CD4-positive, alpha-beta T cell (primary cell): Measurements from ENCODE around the gene CACNA1G. TPM values are rescaled to one million over a fixed set of nuclear protein-coding genes. Genes with fewer than 3 reads are reported as not detected.

Experiments used
- ATAC-seq: fragments of 200-7000 bp; cut with Tn5 transposase; one replicate; pipeline ENCODE4 v1.10.0; 2022; ENCODE audit warnings: mild to moderate bottlenecking; ENCODE audit not compliant: poor library complexity
- CTCF ChIA-PET: fragments of 350-600 bp; sonication (Branson Sonifier 250); formaldehyde crosslinking; loops from one replicate; lab custom pipeline; 2021; ENCODE audit warnings: antibody characterized with exemption, inconsistent platforms; lab: Charles Lee
- POLR2A ChIA-PET: fragments of 350-600 bp; sonication (Branson Sonifier 250); formaldehyde crosslinking; loops from one replicate; lab custom pipeline; 2021; ENCODE audit warnings: antibody characterized with exemption, inconsistent platforms; lab: Charles Lee
- DNase-seq, 14 experiments: peaks; one replicate each; pipeline ENCODE4 v3.0.0-alpha.2; 2013 to 2020; ENCODE audit warnings: mixed read lengths in 2 of 14
- H3K27ac ChIP-seq, 2 donors: one replicate each; pipeline versions ENCODE4 v1.5.1 to v1.7.0; 2013; ENCODE audit warnings: low read length in 2 of 2, low read depth in 1 of 2, mild to moderate bottlenecking in 1 of 2
- H3K27me3 ChIP-seq, 2 experiments: 1 replicate in 1 of 2; 2 replicates in 1 of 2; pipeline versions ENCODE4 v1.6.1 to v1.7.0; 2013; ENCODE audit warnings: low read length in 2 of 2, control low read depth in 1 of 2, mild to moderate bottlenecking in 1 of 2, moderate library complexity in 1 of 2; ENCODE audit not compliant: insufficient read depth in 2 of 2, control insufficient read depth in 1 of 2
- H3K36me3 ChIP-seq: one replicate; pipeline ENCODE4 v1.6.1; 2013; ENCODE audit warnings: low read length, control low read depth; ENCODE audit not compliant: insufficient read depth
- H3K4me1 ChIP-seq: one replicate; pipeline ENCODE4 v1.6.1; 2013; ENCODE audit warnings: low read length, control low read depth; ENCODE audit not compliant: insufficient read depth
- H3K4me3 ChIP-seq: one replicate; pipeline ENCODE4 v1.5.1; 2013; ENCODE audit warnings: mild to moderate bottlenecking, low read length, moderate library complexity
- H3K9me3 ChIP-seq, 2 experiments: 1 replicate in 1 of 2; 2 replicates in 1 of 2; pipeline versions ENCODE4 v1.6.1 to v1.7.0; 2013; ENCODE audit warnings: low read length in 2 of 2, mild to moderate bottlenecking in 2 of 2, control low read depth in 1 of 2, moderate library complexity in 1 of 2; ENCODE audit not compliant: control insufficient read depth in 1 of 2, insufficient read depth in 1 of 2
- H3K27ac Mint-ChIP-seq: one replicate; pipeline ENCODE4 v1.8.0; 2020; ENCODE audit warnings: mixed read lengths
- H3K27me3 Mint-ChIP-seq: one replicate; pipeline ENCODE4 v1.8.0; 2021; ENCODE audit warnings: mixed read lengths
- H3K36me3 Mint-ChIP-seq: one replicate; pipeline ENCODE4 v1.8.0; 2021; ENCODE audit warnings: low read depth, mixed read lengths
- H3K4me1 Mint-ChIP-seq: one replicate; pipeline ENCODE4 v1.8.0; 2021; ENCODE audit warnings: low read depth, mixed read lengths
- H3K4me3 Mint-ChIP-seq: one replicate; pipeline ENCODE4 v1.8.0; 2020; ENCODE audit warnings: mild to moderate bottlenecking, mixed read lengths
- H3K9me3 Mint-ChIP-seq: one replicate; pipeline ENCODE4 v1.8.0; 2020; ENCODE audit warnings: mixed read lengths
- intact Hi-C, 2 experiments: fragments of 100-400 bp; cut with DNase I in 1 of 2; cut with micrococcal nuclease in 1 of 2; formaldehyde crosslinking; loops; one replicate each; pipeline versions ENCODE4 v1.15.1 to v1.9.0; 2023 to 2025; cut with DNase I, micrococcal nuclease
- total RNA-seq, 174 experiments: library from RNA in 2 of 174; stranded (reverse) in 2 of 174; gene quantifications; one replicate each; pipeline ENCODE4 v1.2.3 and lab custom pipeline; 2021 to 2026
- TF ChIP-seq, protein P1 (sequence below): fragments of 200-600 bp; IDR thresholded peaks from one replicate; pipeline ENCODE4 v1.8.0; 2022; ENCODE audit warnings: antibody characterized with exemption, mild to moderate bottlenecking

Gene CACNA1G
- total RNA-seq, 2 experiments from 2014 or later, result not detected

DNA sequence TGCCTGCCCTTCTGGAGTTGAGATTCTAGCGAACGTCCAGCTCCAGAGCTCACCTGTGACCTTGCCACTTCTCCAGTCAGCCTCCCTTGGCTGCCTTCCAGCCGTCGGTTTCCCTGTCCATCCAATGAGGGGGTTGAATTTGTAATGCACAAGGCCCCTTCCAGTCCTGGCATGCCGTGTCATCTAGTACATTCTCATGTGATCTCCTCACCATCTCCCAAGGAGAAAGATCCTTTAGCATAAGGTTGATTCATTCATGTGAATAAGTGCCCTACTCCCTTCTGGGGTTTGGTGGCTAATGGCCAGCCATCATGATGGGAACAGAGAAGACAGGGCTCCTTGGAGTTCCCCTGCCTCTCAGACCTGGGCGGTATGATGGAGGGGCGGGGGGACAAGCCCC lies 55.3 kb downstream of the CACNA1G start:
- intact Hi-C loops, result no loop called here
- ChIA-PET POLR2A (no interaction called here), CTCF (no interaction called here)
- Mint-ChIP-seq H3K27ac (no peak overlapping the region), H3K27me3 (no peaks in the 10 kb centered on the region), H3K9me3 (no peaks in the 10 kb centered on the region), H3K4me3 (no peak overlapping the region), H3K36me3 (no peaks in the 10 kb centered on the region), H3K4me1 (no peaks in the 10 kb centered on the region)
- Histone ChIP-seq H3K27me3 (peaks cover 0 to under 1% of the 10 kb centered on the region in 2 experiments), H3K36me3 (no peaks in the 10 kb centered on the region), H3K4me1 (no peaks in the 10 kb centered on the region), H3K9me3 (no peaks in the 10 kb centered on the region), H3K27ac (no peak overlapping the region), H3K4me3 (no peak overlapping the region)
- ATAC-seq, result no peak
- TF ChIP-seq, protein P1, sequence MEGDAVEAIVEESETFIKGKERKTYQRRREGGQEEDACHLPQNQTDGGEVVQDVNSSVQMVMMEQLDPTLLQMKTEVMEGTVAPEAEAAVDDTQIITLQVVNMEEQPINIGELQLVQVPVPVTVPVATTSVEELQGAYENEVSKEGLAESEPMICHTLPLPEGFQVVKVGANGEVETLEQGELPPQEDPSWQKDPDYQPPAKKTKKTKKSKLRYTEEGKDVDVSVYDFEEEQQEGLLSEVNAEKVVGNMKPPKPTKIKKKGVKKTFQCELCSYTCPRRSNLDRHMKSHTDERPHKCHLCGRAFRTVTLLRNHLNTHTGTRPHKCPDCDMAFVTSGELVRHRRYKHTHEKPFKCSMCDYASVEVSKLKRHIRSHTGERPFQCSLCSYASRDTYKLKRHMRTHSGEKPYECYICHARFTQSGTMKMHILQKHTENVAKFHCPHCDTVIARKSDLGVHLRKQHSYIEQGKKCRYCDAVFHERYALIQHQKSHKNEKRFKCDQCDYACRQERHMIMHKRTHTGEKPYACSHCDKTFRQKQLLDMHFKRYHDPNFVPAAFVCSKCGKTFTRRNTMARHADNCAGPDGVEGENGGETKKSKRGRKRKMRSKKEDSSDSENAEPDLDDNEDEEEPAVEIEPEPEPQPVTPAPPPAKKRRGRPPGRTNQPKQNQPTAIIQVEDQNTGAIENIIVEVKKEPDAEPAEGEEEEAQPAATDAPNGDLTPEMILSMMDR, result no peak
- no peak for DNase-seq

DNA sequence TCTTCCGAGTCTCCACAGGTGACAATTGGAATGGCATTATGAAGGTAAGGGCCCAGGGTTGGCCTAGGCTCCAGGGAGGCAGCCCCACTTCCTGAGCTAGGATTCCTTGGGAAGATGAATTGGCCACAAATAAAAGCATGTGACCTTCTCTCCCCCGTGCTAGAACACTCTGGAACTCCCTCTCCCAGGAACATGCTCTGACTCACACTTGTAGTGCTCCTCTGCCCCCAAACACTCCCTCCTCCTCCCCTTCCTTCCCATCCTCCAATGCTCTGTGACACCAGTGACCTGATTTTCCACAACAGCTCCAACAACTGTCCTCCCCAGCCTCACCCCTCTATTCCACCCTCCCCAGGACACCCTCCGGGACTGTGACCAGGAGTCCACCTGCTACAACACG lies 57.8 kb downstream of the CACNA1G start:
- Mint-ChIP-seq H3K4me1 (no peaks in the 10 kb centered on the region), H3K27me3 (peaks cover 7% of the 10 kb centered on the region), H3K9me3 (no peaks in the 10 kb centered on the region), H3K36me3 (no peaks in the 10 kb centered on the region), H3K4me3 (no peak overlapping the region), H3K27ac (no peak overlapping the region)
- H3K4me3 ChIP-seq, result no peak overlapping the region
- intact Hi-C loops, result no loop called here
- no peak for DNase-seq
- ATAC-seq, result no peak
- no peak overlapping the region for H3K27ac ChIP-seq
- H3K9me3 ChIP-seq, result no peaks in the 10 kb centered on the region
- ChIA-PET POLR2A (no interaction called here), CTCF (no interaction called here)
- H3K4me1 ChIP-seq, result no peaks in the 10 kb centered on the region
- no peaks in the 10 kb centered on the region for H3K36me3 ChIP-seq
- H3K27me3 ChIP-seq, result peaks cover 0 to 8% of the 10 kb centered on the region in 2 experiments
- TF ChIP-seq, protein P1, result no peak

DNA sequence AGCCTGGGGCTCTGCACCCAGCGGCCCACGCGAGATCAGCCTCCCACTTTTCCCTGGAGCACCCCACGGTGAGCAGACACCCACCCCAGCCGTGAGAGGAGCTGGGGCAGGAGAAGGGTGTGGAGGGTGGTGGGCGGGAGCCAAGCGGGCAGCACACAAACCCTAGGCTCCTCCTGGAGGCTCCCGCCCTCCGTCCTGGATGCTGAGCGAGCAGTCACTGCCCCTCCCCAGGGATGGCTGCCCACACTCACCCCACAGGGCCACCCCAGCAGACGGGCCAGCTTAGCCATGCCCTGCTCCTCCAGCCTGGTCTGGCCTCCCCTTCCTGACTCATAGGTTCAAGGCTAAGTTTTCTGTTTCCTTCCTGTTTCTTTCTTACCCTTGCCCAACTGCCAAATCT lies 58.4 kb downstream of the CACNA1G start:
- Histone ChIP-seq H3K36me3 (no peaks in the 10 kb centered on the region), H3K27ac (no peak overlapping the region), H3K4me3 (no peak overlapping the region), H3K4me1 (no peaks in the 10 kb centered on the region), H3K9me3 (no peaks in the 10 kb centered on the region), H3K27me3 (peaks cover 0 to 8% of the 10 kb centered on the region in 2 experiments)
- DNase-seq (peak in 2 of 14 experiments; percentile 38 to 55), ATAC-seq (no peak)
- TF ChIP-seq, protein P1, result no peak
- H3K9me3 Mint-ChIP-seq, result no peaks in the 10 kb centered on the region
- no peaks in the 10 kb centered on the region for H3K36me3 Mint-ChIP-seq
- CTCF ChIA-PET, result no interaction called here
- POLR2A ChIA-PET, result no interaction called here
- no peak overlapping the region for H3K27ac Mint-ChIP-seq
- H3K27me3 Mint-ChIP-seq, result peaks cover 7% of the 10 kb centered on the region
- intact Hi-C loops, result no loop called here
- H3K4me1 Mint-ChIP-seq, result no peaks in the 10 kb centered on the region
- H3K4me3 Mint-ChIP-seq, result no peak overlapping the region
